ENCODE data around the gene THTPA.

- TF ChIP-seq POLR2AphosphoS5 (IDR thresholded peaks at IDR 0.05; ENCODE audit: low read depth, low read length) (no peak), POLR2A (IDR thresholded peaks at IDR 0.05; ENCODE audit: low read depth, low read length) (no peak), TAF1 (IDR thresholded peaks at IDR 0.05; ENCODE audit: borderline replicate concordance, low read depth, low read length) (no peak)
Observed at GRCh38 chr14:23582906-23583760, 27.1 kb downstream of the THTPA start.
